Ishikawa (cell line): Measurements from ENCODE around the gene MYH6.

Source experiments
- CEBPB ChIP-seq: IDR thresholded peaks from 2 replicates; pipeline ENCODE4 v1.6.1; 2012
- CREB1 ChIP-seq: IDR thresholded peaks from 2 replicates; pipeline ENCODE4 v1.6.1; 2012; ENCODE audit warnings: low read depth
- EGR1 ChIP-seq: IDR thresholded peaks from 2 replicates; pipeline ENCODE4 v1.6.1; 2012
- EP300 ChIP-seq: IDR thresholded peaks from 2 replicates; pipeline ENCODE4 v1.6.1; 2012; ENCODE audit warnings: borderline replicate concordance
- FOXM1 ChIP-seq: IDR thresholded peaks from 2 replicates; pipeline ENCODE4 v1.6.1; 2012; ENCODE audit warnings: low read depth, borderline replicate concordance
- MAX ChIP-seq: IDR thresholded peaks from 2 replicates; pipeline ENCODE4 v1.6.1; 2012
- NFIC ChIP-seq: IDR thresholded peaks from 2 replicates; pipeline ENCODE4 v1.6.1; 2012
- RAD21 ChIP-seq: IDR thresholded peaks from 2 replicates; pipeline ENCODE4 v1.6.1; 2012; ENCODE audit warnings: low read depth
- TAF1 ChIP-seq: IDR thresholded peaks from 2 replicates; pipeline ENCODE4 v1.6.1; 2012; ENCODE audit warnings: low read depth, mild to moderate bottlenecking
- TCF12 ChIP-seq: IDR thresholded peaks from 2 replicates; pipeline ENCODE4 v1.6.1; 2012; ENCODE audit warnings: low read depth
- TEAD4 ChIP-seq: IDR thresholded peaks from 2 replicates; pipeline ENCODE4 v1.6.1; 2012
- YY1 ChIP-seq: IDR thresholded peaks from 2 replicates; pipeline ENCODE4 v1.6.1; 2012; ENCODE audit warnings: low read depth
- ZBTB7A ChIP-seq: IDR thresholded peaks from 2 replicates; pipeline ENCODE4 v1.6.1; 2012; ENCODE audit warnings: low read depth
- TF ChIP-seq, protein P1 (sequence below): IDR thresholded peaks from 2 replicates; pipeline ENCODE4 v1.6.1; 2012; ENCODE audit warnings: low read depth, mild to moderate bottlenecking
- TF ChIP-seq, protein P2 (sequence below): IDR thresholded peaks from 2 replicates; pipeline ENCODE4 v1.6.1; 2012

The MYH6 gene

GRCh38 chr14:23418021-23418420 is 9.9 kb upstream of the MYH6 start:
- TF ChIP-seq TAF1, result no peak
- no peak for TF ChIP-seq YY1
- TF ChIP-seq FOXM1, result no peak
- no peak for TF ChIP-seq EGR1
- TF ChIP-seq, protein P1, sequence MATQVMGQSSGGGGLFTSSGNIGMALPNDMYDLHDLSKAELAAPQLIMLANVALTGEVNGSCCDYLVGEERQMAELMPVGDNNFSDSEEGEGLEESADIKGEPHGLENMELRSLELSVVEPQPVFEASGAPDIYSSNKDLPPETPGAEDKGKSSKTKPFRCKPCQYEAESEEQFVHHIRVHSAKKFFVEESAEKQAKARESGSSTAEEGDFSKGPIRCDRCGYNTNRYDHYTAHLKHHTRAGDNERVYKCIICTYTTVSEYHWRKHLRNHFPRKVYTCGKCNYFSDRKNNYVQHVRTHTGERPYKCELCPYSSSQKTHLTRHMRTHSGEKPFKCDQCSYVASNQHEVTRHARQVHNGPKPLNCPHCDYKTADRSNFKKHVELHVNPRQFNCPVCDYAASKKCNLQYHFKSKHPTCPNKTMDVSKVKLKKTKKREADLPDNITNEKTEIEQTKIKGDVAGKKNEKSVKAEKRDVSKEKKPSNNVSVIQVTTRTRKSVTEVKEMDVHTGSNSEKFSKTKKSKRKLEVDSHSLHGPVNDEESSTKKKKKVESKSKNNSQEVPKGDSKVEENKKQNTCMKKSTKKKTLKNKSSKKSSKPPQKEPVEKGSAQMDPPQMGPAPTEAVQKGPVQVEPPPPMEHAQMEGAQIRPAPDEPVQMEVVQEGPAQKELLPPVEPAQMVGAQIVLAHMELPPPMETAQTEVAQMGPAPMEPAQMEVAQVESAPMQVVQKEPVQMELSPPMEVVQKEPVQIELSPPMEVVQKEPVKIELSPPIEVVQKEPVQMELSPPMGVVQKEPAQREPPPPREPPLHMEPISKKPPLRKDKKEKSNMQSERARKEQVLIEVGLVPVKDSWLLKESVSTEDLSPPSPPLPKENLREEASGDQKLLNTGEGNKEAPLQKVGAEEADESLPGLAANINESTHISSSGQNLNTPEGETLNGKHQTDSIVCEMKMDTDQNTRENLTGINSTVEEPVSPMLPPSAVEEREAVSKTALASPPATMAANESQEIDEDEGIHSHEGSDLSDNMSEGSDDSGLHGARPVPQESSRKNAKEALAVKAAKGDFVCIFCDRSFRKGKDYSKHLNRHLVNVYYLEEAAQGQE, result no peak
- no peak for TF ChIP-seq CEBPB
- no peak for TF ChIP-seq MAX
- no peak for TF ChIP-seq ZBTB7A
- no peak for TF ChIP-seq CREB1
- TF ChIP-seq EP300, result no peak
- no peak for TF ChIP-seq NFIC
- no peak for TF ChIP-seq TEAD4
- no peak for TF ChIP-seq RAD21
- TF ChIP-seq, protein P2, sequence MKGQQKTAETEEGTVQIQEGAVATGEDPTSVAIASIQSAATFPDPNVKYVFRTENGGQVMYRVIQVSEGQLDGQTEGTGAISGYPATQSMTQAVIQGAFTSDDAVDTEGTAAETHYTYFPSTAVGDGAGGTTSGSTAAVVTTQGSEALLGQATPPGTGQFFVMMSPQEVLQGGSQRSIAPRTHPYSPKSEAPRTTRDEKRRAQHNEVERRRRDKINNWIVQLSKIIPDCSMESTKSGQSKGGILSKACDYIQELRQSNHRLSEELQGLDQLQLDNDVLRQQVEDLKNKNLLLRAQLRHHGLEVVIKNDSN, result no peak
- no peak for TF ChIP-seq TCF12

DNA sequence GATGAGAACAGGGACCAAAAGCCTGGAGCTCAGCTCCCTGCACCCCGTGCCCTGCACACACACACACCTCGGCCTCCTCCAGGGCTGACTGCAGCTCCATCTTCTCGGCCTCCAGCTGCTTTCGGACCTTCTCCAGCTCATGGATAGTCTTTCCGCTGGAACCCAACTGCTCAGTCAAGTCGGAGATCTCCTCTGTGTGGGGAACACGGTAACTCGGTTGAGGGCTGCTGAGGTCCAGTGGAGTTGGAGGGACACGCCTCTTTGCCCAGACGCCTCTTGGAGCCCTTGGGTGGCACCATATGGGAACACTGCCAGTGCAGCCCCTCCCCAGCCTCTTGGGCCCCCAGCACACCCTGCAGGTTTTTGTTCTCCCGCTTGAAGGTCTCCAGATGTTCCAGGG is 8.7 kb upstream of the MYH6 start:
- TF ChIP-seq CEBPB (no peak), ZBTB7A (no peak), TEAD4 (no peak), TCF12 (no peak), EP300 (no peak), EGR1 (no peak), MAX (no peak), CREB1 (no peak), YY1 (no peak), TAF1 (no peak), FOXM1 (no peak), NFIC (no peak), RAD21 (no peak)
- TF ChIP-seq, protein P2, result no peak
- TF ChIP-seq, protein P1, result no peak

- no peak for TF ChIP-seq NFIC
- TF ChIP-seq, protein P2, result no peak
- TF ChIP-seq, protein P1, result no peak
- no peak for TF ChIP-seq EP300
- TF ChIP-seq CREB1, result no peak
- TF ChIP-seq CEBPB, result no peak
- TF ChIP-seq FOXM1, result no peak
- TF ChIP-seq MAX, result no peak
- TF ChIP-seq RAD21, result no peak
- TF ChIP-seq EGR1, result no peak
- no peak for TF ChIP-seq TAF1
- no peak for TF ChIP-seq TCF12
- TF ChIP-seq ZBTB7A, result no peak
- TF ChIP-seq YY1, result no peak
- TF ChIP-seq TEAD4, result no peak
Observed at GRCh38 chr14:23415821-23416778, 8.0 kb upstream of the MYH6 start.
